Fibroblast of skin of left quadriceps (primary cell): ENCODE measurements around the gene APBB2.
A peak's percentile ranks its signal among the peaks of the same experiment; 100 is the strongest.
"Not testable (repeated sequence)": the region's sequence is repeated elsewhere in the genome, so short reads cannot be mapped to it uniquely, and the experiment has no call there.

Experiments
- DNase-seq, 2 experiments: peaks; one replicate each; pipeline ENCODE4 v3.0.0-alpha.2; 2013; ENCODE audit warnings: low read depth in 2 of 2

The APBB2 gene

DNA sequence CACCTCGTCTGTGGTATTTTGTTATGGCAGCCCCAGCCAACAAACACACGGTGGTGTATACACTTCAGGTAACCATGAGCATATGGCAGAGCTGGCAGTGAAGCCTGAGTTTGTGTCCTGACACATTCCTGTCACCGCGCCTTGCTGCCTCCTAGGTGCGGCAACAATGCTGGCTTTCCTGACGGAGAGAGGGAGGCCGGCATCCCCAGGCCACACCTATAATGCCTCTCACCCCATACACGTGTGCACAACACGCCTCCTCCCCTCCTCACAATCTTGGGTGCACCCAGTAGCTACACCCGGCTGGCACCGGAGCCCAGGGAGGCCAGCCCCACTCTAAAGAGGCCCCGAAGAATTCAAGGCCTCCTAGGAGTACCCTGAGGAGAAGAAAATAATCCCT is 306.0 kb downstream of the APBB2 start:
- no peak for DNase-seq

DNA sequence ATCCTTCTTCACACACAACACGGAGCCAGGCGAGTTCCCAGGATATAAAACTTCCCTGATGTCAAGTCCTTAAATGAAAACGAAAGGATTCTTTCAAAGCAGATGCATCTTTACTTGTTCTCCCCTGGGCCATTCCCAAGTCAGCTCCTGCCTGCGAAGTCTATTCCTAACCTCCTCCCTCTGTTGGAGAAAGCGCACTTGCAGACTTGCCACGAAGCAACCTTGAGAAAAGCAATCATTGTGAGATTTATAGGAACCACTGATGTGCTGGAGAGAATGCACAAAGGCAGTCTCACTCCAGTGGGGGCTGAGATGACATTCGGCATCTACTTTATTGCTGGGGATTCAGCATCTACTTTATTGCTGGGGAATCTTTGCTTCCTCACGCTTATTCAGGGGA is 308.9 kb downstream of the APBB2 start:
- DNase-seq, result no peak

DNA sequence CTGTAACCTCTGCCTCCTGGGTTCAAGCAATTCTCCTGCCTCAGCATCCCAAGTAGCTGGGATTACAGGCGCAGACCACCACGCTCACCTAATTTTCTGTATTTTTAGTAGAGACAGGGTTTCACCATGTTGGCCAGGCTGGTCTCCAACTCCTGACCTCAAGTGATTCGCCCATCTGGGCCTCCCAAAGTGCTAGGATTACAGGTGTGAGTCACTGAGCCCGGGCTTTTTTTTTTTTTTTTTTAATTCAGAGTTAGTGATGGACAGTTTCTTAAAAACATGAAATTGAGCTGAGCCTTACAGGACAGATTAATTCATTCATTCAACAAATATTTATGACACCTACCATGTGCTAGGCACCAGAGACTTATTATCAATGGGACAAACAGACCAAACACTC is 313.8 kb downstream of the APBB2 start:
- not testable (repeated sequence) for DNase-seq

DNA sequence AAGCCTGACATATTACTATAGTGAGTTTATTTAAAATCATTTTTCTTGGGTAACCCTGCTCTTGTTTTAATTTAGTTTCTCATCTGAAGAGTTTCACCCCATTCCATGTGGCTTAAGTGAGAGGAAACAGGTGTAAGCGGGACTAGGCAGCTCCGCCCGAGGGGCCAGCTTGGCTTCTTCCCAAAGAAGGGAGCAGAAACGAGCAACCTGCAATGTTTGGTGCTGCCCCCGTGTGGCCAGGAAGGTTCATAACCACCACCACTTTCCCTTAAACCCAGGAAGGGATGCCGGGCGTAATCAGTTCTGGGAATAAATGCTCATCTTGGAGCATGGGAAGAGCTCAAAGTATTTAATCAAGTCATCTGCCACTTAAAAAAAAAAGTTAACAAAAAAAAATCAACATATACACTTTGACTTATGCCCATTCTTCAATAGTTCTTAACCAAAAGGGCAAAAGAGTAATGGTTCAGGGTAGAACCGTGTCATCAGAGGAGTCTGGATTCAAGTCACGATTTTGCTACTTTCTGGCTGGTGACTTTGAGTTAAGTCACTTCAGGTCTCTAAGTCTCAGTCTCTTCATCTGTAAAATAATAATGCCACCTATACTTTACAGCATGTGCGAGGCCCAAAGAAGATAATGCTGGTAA is 316.7 kb downstream of the APBB2 start:
- DNase-seq, result peak in 1 of 2 experiments; percentile 37

DNA sequence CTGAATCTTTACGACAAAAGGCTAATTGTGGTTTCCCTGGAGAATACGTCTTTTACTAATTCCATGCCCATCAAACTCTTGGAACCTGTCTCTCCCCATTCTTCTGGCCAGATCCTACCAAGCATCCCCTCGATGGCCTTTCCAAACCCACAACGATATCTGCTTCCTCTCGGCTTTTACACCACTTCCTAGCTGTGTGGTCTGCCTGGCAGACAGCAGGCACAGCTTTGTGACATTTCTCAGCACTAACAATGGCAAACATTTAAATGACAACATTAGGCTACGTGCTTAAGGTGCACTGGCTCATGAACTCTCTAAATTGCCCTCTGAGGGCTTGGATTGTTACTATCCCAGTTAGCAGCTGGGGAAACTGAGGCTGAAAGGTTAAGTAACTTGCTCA is 323.6 kb downstream of the APBB2 start:
- no peak for DNase-seq

DNA sequence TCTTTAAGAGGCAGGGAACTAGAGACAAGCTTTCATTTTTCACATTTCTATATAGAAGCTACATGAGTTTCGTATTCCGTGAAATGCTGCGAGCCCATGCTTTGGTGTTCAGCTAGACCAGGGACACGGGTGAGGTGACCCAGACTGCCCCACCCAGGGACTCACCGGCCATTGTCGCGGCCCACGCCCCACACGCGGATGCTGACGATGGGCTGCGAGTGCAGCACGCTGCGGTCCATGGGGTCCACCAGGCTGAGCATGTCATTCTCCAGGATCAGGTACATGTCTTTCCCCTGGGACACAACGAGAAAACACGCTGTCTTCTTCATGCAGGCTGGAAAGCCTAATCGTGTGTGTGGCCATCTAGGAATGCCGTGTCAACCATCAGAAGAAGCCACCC is 324.1 kb downstream of the APBB2 start:
- no peak for DNase-seq

DNA sequence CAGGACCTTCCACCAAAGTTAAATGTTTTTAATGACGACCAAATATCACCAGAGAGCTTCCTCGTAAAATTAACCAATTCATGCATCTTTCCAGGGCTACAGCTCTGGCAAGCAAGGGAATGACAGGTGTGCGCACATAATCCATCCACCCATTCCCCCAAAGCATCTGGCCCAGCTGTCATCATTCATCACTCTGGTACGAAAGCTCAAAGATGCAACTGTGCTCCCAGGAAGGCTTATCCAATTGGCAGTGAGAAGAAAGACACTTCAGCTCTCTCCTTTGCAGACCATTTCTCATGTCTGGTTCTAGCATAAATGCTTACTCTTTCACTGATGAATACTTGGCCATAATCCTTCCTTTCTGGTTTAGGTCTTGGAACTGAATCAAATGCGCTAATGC is 325.4 kb downstream of the APBB2 start:
- DNase-seq, result no peak

DNA sequence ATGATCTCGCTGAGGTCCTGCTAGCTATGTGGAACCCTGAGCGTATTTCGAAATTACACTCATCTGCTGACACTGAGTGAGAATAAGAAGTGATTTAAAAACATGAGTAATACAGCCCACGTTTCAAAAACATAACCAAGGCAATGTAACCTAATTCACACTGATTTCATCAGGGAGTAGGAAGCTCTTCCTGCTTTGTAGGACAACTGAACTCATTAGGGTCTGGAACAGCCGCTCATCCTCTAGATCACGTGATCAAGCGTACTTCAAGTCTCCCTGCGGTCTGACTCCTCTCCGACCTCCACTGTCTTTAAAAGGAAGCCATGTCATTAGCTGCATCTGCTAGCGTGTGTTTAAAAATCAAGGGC is 326.6 kb downstream of the APBB2 start:
- DNase-seq, result peak; percentile 78 to 81

DNA sequence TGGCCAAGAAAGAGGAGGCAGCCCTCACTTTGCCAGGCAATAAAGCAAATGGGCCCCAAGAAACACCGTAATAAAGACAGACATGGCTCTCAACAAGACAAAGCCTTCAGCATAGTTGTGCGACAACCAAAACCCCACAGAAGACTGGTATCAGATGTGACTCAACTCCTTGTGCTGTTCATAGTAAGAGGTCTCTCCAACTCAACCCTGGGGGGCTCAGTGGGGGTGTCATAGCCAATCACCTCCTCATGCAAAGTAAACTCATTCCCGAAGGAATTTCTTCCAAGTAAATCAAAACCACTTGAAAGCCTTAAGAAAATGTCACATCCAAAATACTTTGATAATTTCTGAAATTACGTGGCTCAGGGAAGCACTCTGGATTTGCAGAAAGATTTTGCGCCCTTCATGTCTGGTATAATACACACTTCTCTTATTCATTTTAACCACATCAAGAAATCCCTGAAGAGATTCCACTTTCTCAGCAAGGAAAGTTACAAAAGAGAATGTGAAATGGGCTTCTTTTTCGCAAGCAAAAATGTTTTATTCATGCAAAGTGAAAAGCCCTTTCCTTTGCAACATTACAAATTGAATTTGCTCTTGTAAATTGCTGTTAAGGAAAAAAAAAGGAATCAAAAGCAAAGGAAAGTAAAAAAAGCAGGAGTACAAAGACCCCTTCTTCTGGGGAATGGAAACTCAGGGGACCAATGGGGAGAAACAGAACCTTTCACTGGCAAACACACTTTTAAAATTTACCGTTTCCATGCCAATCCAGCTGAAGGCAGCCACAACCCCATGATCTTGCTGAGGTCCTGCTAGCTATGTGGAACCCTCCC is 327.2 kb downstream of the APBB2 start:
- DNase-seq, result no peak

DNA sequence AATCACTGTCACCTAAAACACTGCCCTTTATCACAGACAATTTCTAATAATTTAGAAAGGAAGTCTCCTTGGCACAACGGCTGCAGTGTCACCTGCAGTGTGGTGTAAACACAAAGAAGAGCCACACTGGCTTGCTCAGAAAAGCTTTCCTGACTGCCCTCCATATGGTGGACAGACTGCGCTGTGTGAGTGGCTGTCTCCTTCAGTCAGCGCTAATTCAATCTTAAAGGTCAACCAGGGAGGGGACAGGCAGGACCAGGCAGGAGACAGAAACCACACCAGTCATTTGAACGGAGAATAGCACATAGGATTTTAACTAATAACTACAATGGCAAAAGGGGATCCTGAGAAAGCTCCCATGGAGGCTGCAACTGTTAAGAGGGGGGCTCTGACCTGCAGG is 332.5 kb downstream of the APBB2 start:
- DNase-seq, result no peak

DNA sequence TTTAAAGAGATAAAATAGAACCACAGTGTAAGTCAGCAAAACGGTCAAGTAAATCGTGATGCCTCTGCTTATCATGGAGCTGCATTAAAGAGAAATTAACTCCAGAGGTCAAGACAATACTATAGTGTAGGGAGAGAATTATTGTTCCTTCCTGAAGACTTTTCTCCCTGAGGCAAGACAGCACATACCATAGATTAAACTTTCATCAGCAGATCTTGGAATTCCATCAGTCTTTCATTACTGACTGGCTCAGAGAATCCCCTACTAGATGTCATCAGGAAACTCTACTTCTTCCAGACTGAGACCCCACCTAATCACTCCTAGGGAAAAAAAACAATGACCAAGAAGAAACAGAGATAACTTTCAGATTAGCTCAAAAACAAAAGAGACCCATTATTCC is 333.2 kb downstream of the APBB2 start:
- DNase-seq, result no peak

DNA sequence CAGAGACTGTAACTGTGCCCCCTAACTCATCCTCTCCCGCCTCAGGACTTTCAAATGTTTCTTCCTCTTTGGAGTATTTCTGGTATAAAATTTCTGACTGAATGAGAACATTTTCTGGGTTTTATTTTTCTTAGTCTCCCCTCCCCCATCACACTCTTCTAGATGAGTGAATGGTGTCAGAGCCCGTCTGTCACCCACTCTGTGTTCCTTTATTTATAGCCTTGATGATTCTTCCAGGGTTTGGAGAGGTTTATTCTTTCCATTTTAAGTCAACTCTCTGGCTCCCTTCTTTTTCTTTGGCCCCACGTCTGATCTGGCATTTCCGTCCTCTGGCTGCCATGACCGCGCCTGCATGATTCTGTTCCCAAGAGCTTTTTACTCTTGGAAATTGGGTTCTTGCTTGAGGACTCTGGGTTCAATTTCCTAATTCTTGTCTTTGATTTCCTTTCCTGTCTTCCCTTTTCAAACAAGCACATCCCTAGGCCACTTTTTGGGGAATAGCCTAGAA is 335.7 kb downstream of the APBB2 start:
- no peak for DNase-seq

DNA sequence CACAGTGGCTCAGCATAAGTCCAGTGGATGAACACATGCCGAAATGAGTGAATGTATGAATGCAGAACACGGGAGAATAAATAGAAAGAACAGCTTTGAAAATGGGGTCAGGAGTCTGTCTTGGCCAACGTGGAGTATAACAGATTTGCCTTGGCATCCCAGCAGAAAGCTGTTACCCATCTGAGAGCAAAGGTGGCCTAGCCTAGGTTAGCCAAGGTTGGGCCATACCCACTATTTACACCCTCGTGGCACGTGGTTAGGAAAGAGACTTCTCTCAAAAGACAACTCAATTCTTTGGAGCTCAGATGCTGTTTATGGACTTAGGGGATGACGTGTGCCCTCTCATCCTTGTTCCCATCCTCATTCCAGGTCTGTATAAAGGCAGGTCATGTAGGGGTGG is 337.3 kb downstream of the APBB2 start:
- DNase-seq, result no peak

DNA sequence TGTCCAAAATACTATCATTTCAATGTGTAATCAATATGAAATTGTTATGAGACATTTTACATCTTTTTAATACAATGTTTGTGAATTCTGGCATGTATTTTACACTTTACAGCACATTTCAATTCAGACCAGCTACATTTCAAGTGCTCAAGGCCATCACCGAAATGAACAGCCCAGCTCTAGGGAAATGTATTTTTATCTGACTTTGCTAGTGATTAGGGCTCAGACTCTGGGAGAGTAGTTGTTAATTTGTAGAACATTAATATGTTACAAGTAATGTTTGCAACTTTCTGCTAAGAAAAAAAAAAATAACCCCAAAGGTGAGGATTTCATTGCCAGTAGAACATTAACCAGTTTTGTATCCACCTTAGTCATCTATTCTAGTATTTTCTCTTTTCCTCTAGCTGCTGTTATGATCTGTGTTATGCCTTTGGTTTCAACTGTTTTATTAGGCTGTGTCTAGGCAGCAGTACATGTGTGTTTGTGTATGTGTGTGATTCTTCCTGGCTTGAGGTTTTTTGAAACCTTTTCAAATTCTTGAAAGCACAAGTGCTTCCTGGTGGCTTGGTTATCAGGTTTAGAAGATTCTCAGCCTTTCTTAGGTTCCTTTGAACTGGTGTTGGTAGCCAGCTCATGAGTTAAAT is 338.7 kb downstream of the APBB2 start:
- DNase-seq, result no peak

DNA sequence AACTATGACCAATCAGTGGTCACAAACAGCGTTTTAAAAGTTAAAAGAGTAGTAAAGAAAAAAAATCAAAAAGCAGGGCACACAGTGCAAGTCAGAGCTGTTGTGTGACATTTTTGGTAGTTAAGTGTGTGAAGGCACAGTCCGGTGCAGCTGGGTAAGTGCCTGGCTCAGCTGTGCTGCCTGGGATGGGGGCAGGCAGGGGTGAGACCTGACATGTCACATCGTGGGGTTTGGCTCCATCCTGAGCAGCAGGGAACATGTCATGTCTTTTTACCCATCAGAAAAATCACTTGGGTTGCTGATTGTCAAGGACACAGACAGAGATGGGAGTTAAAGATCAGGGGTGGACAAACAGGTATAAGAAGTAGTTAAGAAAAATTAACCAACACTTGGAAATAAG is 339.4 kb downstream of the APBB2 start:
- no peak for DNase-seq

DNA sequence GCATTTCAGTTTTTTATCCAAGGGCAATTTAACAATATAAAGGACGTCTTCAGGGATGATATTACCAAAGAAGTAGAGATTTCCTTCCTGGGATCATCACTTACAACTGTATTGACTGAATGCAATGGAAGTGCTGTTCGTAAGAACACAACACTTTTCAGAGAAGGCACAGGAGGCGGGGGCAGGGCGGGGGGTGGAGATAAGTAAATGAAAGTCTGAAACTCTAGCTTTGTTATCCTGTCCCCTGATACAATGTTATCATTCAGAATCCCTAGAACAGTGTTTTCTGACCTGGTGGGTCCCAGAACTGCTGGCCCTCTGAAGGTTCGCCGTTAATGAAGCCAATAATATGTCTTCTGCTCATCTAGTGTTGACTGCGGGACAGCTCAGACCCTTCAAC is 340.0 kb downstream of the APBB2 start:
- DNase-seq, result no peak

DNA sequence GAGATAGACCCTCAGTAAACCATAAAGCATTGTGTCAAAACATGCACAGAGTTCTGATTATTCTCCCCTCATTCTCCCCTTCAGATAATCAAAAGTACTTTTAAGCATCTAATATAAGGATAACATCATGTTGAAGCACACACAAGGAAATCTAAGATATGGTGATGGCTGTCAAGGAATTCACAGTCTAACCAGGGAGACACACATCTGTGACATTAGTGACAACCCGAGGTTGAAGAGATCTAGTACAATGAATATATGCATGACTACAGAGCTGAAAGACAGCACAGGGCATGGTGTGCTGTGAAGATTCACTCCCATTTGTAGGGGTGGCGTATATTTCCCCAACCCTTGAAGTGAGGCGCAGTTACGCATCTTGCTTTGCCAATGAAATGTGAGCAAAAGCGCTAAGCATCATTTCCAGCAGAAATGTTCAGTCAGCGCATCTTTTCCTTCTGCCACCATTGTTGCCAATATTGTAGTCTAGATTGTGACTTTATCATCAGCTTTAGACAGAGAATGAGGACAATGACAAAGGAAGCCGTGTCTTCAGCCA is 342.6 kb downstream of the APBB2 start:
- DNase-seq, result no peak

DNA sequence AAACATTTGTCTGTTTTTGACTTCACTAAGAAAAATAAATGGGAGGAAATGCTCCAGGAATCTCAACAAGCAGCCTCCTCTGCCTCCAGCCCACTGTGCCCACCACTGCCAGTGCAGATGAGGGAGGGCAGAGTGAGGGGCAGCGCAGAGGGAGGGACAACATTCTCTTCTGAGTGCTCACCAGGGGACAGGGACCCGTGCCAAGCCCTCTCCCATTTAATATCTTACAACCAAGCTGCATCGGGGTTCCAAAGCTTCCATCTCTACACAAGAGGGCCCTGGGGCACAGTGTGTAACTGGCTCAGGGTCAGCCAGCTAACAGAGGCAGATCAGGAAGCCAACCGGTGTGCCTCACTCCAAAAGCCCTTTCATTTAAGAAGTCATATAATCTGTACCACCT is 344.2 kb downstream of the APBB2 start:
- no peak for DNase-seq

DNA sequence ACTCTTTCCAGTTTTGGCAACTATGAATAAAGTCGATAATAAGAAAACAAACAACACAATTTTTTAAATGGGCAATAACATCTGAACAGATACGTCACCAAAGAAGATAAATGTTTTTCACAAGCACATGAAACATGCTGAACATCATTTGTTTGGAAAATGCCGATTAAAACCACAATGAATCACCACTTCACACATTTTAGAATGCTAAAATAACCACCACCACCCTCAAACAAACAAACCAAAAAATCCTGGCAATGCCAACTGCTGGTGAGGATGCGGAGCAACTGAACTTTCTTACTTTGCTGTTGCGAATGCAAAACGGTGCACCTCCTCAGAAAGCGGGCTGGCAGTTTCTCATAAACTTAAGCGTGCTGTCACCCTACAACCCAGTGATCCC is 348.6 kb downstream of the APBB2 start:
- no peak for DNase-seq

DNA sequence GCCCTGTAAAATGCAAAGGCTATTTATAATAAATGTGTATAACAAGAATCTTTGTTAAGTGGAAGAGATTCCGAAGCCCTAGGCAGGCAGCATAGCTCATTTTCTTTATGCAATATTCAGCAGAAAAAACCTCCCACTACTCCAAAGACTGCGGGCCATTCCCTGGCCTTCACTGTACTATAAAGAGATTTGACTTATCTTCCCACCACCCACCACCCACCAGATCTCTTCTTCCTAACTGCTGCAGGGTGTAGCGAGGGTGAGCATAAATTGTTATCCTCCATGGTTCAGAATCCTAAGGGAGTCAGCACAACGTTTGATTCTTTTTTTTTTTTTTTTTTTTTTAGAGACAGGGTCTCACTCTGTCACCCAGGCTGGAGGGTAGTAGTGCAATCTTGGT is 349.8 kb downstream of the APBB2 start:
- no peak for DNase-seq

DNA sequence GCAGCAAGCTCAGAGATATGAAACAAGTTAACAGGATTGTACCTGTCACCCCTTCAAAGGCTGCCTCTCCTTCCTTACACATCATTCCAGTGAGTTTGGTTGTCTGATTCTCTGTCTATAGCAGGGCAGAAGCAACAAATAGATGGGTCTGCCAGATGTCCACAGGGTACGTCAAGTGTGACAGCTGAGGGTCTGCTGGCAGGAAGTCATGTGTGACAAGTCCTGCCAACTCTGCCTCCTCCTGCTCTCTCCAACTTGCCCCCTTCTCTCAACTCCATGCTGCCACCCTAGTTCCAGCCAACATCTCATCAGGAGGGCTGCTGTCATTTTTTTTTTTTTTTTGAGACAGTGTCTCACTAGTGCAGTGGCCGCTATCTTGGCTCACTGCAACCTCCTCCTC is 355.4 kb downstream of the APBB2 start:
- DNase-seq, result no peak

DNA sequence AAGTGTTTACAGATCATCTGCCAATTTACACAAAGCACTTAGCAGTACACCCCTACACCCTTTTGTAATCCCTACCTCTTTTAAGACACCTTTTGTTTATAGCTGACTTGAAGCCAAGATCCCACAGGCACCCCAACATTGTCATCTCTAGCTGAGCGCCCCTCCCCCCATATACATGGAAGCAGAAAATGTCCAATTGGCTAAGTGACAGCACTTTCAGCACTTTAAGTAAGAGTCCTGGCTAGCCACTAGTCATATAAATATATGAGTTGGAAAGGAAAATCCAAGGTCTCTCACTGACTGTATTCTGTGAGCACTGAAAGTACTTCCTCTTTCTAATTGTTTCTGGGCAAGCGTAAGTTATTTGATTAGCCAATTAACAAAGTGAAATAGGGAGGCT is 356.4 kb downstream of the APBB2 start:
- no peak for DNase-seq
